CD14-positive monocyte (primary cell): Measurements from ENCODE around the gene MTMR6. TPM values are rescaled to one million over a fixed set of nuclear protein-coding genes. Genes with fewer than 3 reads are reported as not detected.

Source experiments
- DNase-seq, 3 donors: peaks; one replicate each; pipeline ENCODE4 v3.0.0-alpha.2; 2011 to 2022
- H2AFZ ChIP-seq: 2 replicates; pipeline ENCODE4 v1.6.0; 2012; ENCODE audit warnings: mild to moderate bottlenecking, low read depth, low read length, inconsistent platforms; ENCODE audit not compliant: insufficient read depth, poor library complexity, severe bottlenecking
- H3K27ac ChIP-seq, 2 donors: 1 replicate in 1 of 2; 2 replicates in 1 of 2; pipeline ENCODE4 v1.5.1; 2012 to 2013; ENCODE audit warnings: low read length in 2 of 2, control low read depth in 1 of 2, inconsistent platforms in 1 of 2, low read depth in 1 of 2, mild to moderate bottlenecking in 1 of 2
- H3K27me3 ChIP-seq, 2 donors: one replicate each; pipeline versions ENCODE4 v1.6.0 to v1.6.1; 2011 to 2013; ENCODE audit warnings: low read length in 2 of 2; ENCODE audit not compliant: control insufficient read depth in 2 of 2, insufficient read depth in 2 of 2
- H3K36me3 ChIP-seq, 2 donors: replicated peaks in 1 of 2; 1 replicate in 1 of 2; 2 replicates in 1 of 2; pipeline versions ENCODE4 v1.5.1 to v1.6.1; 2012 to 2013; ENCODE audit warnings: low read length in 2 of 2, control low read depth in 1 of 2, inconsistent platforms in 1 of 2, mild to moderate bottlenecking in 1 of 2; ENCODE audit not compliant: insufficient read depth in 2 of 2, control insufficient read depth in 1 of 2
- H3K4me1 ChIP-seq, 2 donors: 1 replicate in 1 of 2; 2 replicates in 1 of 2; pipeline versions ENCODE4 v1.5.1 to v1.6.1; 2012 to 2013; ENCODE audit warnings: low read length in 2 of 2, control low read depth in 1 of 2, inconsistent platforms in 1 of 2, mild to moderate bottlenecking in 1 of 2, moderate library complexity in 1 of 2; ENCODE audit not compliant: insufficient read depth in 2 of 2, control insufficient read depth in 1 of 2
- H3K4me2 ChIP-seq: replicated peaks from 2 replicates; pipeline ENCODE3; 2012; ENCODE audit warnings: low read length, moderate library complexity, mild to moderate bottlenecking; ENCODE audit not compliant: poor library complexity, severe bottlenecking; ENCODE audit errors: extremely low read depth
- H3K4me3 ChIP-seq, 3 experiments: fragments of 200-600 bp in 1 of 3; sonication (generic) in 1 of 3; replicated peaks in 1 of 3; 1 replicate in 2 of 3; 2 replicates in 1 of 3; pipeline ENCODE4 v1.5.1; 2011 to 2013; ENCODE audit warnings: low read length in 3 of 3, mild to moderate bottlenecking in 3 of 3, control low read depth in 2 of 3, low read depth in 2 of 3, inconsistent platforms in 1 of 3, moderate library complexity in 1 of 3
- H3K79me2 ChIP-seq: 2 replicates; pipeline ENCODE4 v1.6.0; 2012; ENCODE audit warnings: mild to moderate bottlenecking, control low read depth, inconsistent platforms, low read length, moderate library complexity; ENCODE audit not compliant: insufficient read depth
- H3K9ac ChIP-seq: 2 replicates; pipeline ENCODE4 v1.6.0; 2017; ENCODE audit warnings: low read length, mild to moderate bottlenecking; ENCODE audit not compliant: insufficient read depth, poor library complexity, severe bottlenecking
- H3K9me3 ChIP-seq, 2 donors: replicated peaks in 1 of 2; 1 replicate in 1 of 2; 2 replicates in 1 of 2; pipeline versions ENCODE4 v1.5.1 to v1.6.1; 2012 to 2013; ENCODE audit warnings: low read length in 2 of 2, control low read depth in 1 of 2; ENCODE audit not compliant: control insufficient read depth in 1 of 2, insufficient read depth in 1 of 2
- H4K20me1 ChIP-seq: 2 replicates; pipeline ENCODE4 v1.6.0; 2012; ENCODE audit warnings: mild to moderate bottlenecking, low read length, control low read depth, moderate library complexity; ENCODE audit not compliant: insufficient read depth
- H3K27ac Mint-ChIP-seq, 7 donors: one replicate each; pipeline ENCODE4 v1.8.0; 2020; ENCODE audit warnings: mild to moderate bottlenecking in 7 of 7, mixed read lengths in 7 of 7, moderate library complexity in 6 of 7, inconsistent platforms in 2 of 7
- H3K27me3 Mint-ChIP-seq, 3 donors: one replicate each; pipeline ENCODE4 v1.8.0; 2021 to 2022; ENCODE audit warnings: low read depth in 3 of 3, mild to moderate bottlenecking in 3 of 3, mixed read lengths in 3 of 3, moderate library complexity in 3 of 3, inconsistent platforms in 1 of 3
- H3K36me3 Mint-ChIP-seq, 2 donors: one replicate each; pipeline ENCODE4 v1.8.0; 2020; ENCODE audit warnings: mixed read lengths in 2 of 2, inconsistent platforms in 1 of 2, mild to moderate bottlenecking in 1 of 2
- H3K4me1 Mint-ChIP-seq: one replicate; pipeline ENCODE4 v1.8.0; 2020; ENCODE audit warnings: mild to moderate bottlenecking, mixed read lengths
- H3K4me3 Mint-ChIP-seq, 2 donors: one replicate each; pipeline ENCODE4 v1.8.0; 2020; ENCODE audit warnings: mild to moderate bottlenecking in 2 of 2, mixed read lengths in 2 of 2, moderate library complexity in 1 of 2
- H3K9me3 Mint-ChIP-seq, 7 donors: one replicate each; pipeline ENCODE4 v1.8.0; 2020 to 2022; ENCODE audit warnings: mixed read lengths in 7 of 7, mild to moderate bottlenecking in 6 of 7, moderate library complexity in 6 of 7, inconsistent platforms in 2 of 7
- CTCF ChIP-seq: fragments of 200-600 bp; IDR thresholded peaks from one replicate; pipeline ENCODE4 v1.8.0; 2022; ENCODE audit warnings: antibody characterized with exemption, mild to moderate bottlenecking
- WGBS: methylation state at CpG from one replicate; pipeline ENCODE4 v1.1.5; 2013; ENCODE audit warnings: missing lambda C conversion rate; ENCODE audit not compliant: insufficient coverage; 5-methylcytosine and 5-hydroxymethylcytosine counted together
- intact Hi-C, 2 donors: fragments of 100-400 bp; cut with micrococcal nuclease; formaldehyde crosslinking; loops; one replicate each; pipeline versions ENCODE4 v1.15.0 to v1.15.1; 2023
- polyA plus RNA-seq, 3 donors: library from polyadenylated mRNA; depleted of rRNA in 1 of 3; unstranded in 2 of 3; stranded (reverse) in 1 of 3; fragments of 300-500 nt in 2 of 3; fragments of >200 nt in 1 of 3; fragmentation: Illumina TruSeq in 2 of 3; gene quantifications; 1 replicate in 2 of 3; 2 replicates in 1 of 3; pipeline ENCODE4 v1.2.3, GENCODE V29; 2012 to 2021

Gene MTMR6
- polyA plus RNA-seq, 3 donors, result 7.4 to 31.9 (median 24.4) TPM

GRCh38 chr13:25247360-25247759 lies 39.9 kb downstream of the MTMR6 start:
- DNase-seq, result peak in 1 of 3 donors; percentile 16
- intact Hi-C loops, result no loop called here
- Mint-ChIP-seq H3K4me1 (peaks cover 29% of the 10 kb centered on the region), H3K27me3 (no peaks in the 10 kb centered on the region), H3K36me3 (peaks cover 27 to 49% of the 10 kb centered on the region in 2 donors), H3K9me3 (peaks cover 0 to 4% (median 0%) of the 10 kb centered on the region in 7 donors), H3K27ac (peak overlapping the region in 3 of 7 donors; percentile 4 to 38 (median 20)), H3K4me3 (no peak overlapping the region)
- H3K4me1 ChIP-seq, result peaks cover 14 to 29% of the 10 kb centered on the region in 2 donors
- no peaks in the 10 kb centered on the region for H3K27me3 ChIP-seq
- peaks cover 6% of the 10 kb centered on the region for H4K20me1 ChIP-seq
- H2AFZ ChIP-seq, result no peak overlapping the region
- H3K9ac ChIP-seq, result no peak overlapping the region
- peaks cover 17 to 51% of the 10 kb centered on the region in 2 donors for H3K36me3 ChIP-seq
- peak overlapping the region in 1 of 2 donors; percentile 22 for H3K27ac ChIP-seq
- H3K79me2 ChIP-seq, result no peaks in the 10 kb centered on the region
- H3K9me3 ChIP-seq, result peaks cover 0 to 6% of the 10 kb centered on the region in 2 donors
- TF ChIP-seq CTCF, result no peak
- peak overlapping the region; percentile 46 for H3K4me2 ChIP-seq
- H3K4me3 ChIP-seq, result no peak overlapping the region

DNA sequence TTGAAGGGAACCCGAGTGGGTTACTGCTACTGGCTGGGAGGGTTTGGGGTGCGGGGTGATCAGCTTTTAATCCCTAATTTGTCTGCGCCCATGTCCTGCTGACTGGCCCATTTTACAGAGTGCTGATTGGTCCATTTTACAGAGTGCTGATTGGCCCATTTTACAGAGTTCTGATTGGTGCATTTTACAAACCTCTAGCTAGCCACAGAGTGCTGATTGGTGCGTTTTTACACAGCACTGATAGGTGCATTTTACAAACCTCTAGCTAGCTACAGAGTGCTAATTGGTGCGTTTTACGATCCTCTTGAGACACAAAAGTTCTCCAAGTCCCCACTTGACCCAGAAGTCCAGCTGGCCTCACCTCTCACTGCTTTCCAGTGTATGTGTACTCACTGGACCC lies 43.2 kb downstream of the MTMR6 start:
- H3K4me2 ChIP-seq, result no peak overlapping the region
- Mint-ChIP-seq H3K4me3 (no peak overlapping the region), H3K27ac (peak overlapping the region in 2 of 7 donors; percentile 19 to 33), H3K27me3 (no peaks in the 10 kb centered on the region), H3K4me1 (peaks cover 30% of the 10 kb centered on the region), H3K36me3 (peaks cover 15 to 37% of the 10 kb centered on the region in 2 donors), H3K9me3 (peaks cover 0 to 7% (median 0%) of the 10 kb centered on the region in 7 donors)
- H3K27me3 ChIP-seq, result no peaks in the 10 kb centered on the region
- no peak overlapping the region for H3K27ac ChIP-seq
- H3K9ac ChIP-seq, result no peak overlapping the region
- DNase-seq, result no peak
- H3K36me3 ChIP-seq, result peaks cover 3 to 25% of the 10 kb centered on the region in 2 donors
- TF ChIP-seq CTCF, result no peak
- no peak overlapping the region for H3K4me3 ChIP-seq
- peaks cover 0 to 6% of the 10 kb centered on the region in 2 donors for H3K9me3 ChIP-seq
- H3K4me1 ChIP-seq, result peaks cover 14 to 29% of the 10 kb centered on the region in 2 donors
- H4K20me1 ChIP-seq, result peaks cover 4% of the 10 kb centered on the region
- intact Hi-C loops, result no loop called here
- WGBS, result 96% methylated on average over 5 of the region's 6 CpGs
- H2AFZ ChIP-seq, result no peak overlapping the region
- no peaks in the 10 kb centered on the region for H3K79me2 ChIP-seq
